Retina (tissue), 1 donor: Measurements from ENCODE around the gene CROCC.
"Not testable (repeated sequence)": the region's sequence is repeated elsewhere in the genome, so short reads cannot be mapped to it uniquely, and the experiment has no call there.

Source experiments
- DNase-seq: peaks from one replicate; pipeline ENCODE4 v3.0.0-alpha.2; 2016

CROCC gene

DNA sequence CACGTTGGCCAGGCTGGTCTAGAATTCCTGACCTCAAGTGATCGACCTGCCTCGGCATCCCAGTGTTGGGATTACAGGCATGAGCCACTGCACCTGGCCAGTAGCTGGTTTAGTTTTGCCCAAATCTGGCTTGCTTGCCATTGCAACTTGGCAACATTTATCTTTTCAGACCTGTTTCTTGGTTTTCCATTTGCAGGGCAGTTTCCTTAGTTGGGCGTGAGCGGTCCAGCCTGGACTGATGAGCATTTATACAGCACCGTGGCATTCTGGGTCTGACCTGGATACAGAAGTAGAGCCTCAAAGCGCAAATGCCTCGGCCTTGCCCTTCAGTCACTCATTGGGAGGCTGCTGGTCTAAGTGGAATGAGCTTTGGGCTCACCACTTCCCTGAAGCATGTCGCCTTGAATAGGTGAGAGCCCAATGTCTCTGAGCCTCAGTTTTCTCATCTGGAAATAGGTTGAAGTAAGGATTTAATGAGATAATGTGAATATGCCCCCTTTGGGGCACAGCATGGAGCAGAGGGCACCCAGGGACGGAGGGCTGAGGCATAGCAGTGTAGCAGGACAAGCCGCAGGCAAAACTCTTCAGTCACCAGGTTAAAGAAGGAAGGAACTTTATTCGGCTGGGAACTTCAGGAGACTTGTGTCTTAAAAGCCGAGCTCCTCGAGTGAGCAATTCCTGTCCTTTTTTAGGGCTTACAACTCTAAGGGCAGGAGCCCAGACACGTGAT, 2.6 kb upstream of the CROCC start:
- not testable (repeated sequence) for DNase-seq

- DNase-seq = no peak
These were observed 780 bp upstream of the CROCC start for GRCh38 chr1:16920951-16921350.

DNA sequence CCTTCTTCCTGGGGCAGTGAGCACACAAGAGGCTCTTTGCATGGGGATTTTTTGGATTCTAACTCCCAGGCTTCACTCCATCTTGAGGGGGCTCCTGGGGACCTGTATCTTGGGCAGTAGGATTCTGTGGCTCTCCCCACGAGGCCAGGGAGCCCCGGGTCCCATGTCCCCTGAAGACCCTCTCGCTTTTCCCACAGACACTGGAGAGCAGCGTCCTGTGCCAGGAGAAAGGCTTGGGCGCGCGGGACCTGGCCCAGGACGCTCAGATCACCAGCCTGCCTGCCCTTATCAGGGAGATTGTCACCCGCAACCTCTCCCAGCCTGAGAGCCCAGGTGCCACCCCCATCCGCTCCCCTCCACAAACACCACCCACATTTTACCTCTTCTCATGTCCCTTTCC, 735 bp downstream of the CROCC start:
- DNase-seq = no peak

- no peak for DNase-seq
These were observed 1.2 kb downstream of the CROCC start for GRCh38 chr1:16922885-16923431.

GRCh38 chr1:16924216-16924918, 2.6 kb downstream of the CROCC start:
- no peak for DNase-seq

DNA sequence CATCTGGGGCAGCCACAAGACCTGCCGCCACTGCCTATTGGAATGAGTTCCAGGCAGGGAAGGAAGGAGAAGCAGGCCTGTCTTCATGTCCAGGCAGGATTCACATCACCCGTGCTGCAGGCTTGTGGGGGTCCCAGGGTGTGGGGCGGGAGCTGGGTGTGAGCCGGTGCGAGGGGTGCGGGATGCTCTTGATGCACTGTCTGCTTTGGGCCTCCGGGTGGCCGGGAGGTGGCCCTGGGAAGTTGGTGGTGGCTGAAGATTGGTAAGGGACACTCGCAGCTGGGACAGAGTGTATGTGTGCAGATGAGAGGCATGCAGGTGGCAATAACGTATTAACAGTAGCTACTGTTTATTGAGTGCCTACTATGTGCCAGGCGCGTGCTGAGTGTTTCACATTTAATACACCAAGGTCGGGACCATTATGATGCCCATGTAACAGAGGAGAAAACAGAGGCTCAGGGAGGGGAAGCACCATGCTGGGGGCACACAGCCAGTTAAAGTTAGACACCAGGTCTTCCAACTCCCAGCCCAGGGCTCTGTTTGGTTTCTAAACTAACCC, 3.3 kb downstream of the CROCC start:
- no peak for DNase-seq

DNA sequence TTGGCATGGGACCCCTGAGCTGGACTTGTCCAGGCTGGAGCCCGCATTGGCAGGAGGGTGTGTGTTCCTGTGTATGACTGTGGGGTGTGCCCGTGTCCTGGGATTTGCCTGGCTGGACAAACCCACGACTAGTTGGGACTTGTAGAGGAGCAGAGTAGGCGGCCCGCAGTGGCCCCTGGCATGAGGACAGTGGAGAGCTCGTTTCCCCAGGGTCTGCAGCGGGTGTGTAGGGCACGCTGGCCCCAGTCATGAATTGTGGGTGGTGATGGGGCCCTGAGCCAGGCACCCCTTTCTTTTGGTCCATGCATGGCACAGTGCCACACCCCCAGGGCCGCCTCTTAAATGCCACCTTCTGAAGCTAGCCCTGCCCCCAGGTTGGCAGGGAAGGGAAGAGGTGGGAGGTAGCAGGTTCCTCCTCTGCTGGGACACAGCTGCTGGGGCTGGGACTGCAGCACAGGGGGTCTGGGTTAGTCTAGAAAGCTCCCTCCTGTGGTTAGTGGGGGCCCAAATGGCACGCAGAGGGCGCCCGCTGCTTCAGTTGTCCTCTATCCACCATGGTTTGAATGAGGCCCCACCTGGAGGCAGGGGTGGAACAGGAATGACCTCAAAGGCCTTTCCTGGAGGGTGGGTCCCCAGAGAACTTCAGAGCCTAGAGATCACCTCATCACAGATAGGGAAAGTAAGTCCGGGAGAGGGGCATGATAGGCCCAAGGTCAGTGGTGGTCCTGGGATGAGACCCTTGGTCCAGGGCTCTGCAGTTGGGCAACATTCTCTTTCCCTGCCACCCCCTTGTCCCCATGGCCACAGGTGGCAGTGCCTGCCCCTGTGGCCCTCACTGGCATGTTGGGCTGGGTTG, 4.1 kb downstream of the CROCC start:
- no peak for DNase-seq

DNA sequence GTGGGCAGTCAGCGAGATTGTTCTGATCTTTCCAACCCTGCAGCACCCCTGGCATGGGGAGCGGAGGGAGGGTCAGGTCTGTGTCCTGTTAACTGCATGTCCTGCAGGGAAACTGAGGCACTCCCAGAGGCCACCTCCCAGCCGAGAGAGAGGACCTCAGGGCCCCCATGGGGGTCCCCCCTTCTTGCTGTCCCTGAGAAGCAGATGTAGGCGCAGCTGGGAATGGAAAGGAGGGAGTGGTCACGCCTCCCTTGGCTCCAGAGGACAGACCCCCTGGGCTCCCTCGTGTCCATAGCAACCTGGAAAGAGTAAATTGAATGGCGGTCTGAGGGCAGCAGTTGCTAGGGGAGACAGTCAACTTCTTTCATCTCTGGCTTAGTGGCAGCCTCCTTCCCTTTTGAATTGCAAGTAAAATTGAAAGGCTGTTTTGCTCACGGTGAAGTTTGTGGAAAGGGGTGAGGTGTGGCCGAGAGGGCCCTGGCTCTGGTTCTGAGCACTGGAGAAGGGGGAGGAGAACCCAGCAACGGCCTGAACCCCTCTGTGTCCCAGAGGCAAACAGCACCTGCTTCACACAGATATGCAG, 4.9 kb downstream of the CROCC start:
- peak; percentile 81 for DNase-seq

- DNase-seq = no peak
These were observed 5.5 kb downstream of the CROCC start for GRCh38 chr1:16927256-16927655.

DNA sequence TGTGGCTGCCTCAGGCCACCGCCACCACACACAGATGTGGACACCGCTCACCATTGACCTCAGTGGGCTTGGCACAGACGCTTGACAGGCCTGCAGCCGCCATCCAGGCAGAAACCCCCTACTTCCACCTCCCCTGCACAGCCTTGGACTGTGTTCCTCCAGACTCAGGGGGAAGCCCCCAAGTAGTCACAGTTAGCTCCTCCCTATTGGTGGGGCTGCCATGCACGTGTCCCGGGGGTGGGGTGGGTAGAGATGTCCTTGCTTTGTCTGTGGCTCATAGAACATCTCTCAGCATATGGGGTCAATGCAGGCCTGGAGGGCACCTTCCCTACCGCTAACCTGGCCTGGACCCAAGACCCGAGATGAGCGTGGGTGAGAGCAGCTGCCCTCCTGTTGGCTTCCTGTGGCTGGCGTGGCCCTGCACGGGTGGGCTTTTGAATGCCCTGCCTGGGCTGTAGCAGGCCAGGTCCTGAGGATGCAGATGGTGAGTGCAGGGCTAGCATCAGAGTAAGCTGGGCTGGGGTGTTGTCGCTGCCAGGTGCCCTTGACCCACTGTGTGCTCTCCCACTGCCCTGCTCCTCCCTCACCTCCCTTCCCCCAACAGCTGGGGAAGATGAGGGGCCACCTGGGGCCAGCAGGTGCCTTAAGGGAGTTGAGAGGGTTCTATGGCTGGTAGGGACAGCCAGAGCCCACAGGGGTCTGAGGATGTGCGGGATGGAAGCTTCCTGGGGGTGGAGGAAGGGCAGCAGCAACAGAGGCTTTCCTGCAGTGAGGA, 6.2 kb downstream of the CROCC start:
- no peak for DNase-seq

- not testable (repeated sequence) for DNase-seq
These were observed 7.7 kb downstream of the CROCC start for GRCh38 chr1:16929146-16930041.

- DNase-seq = not testable (repeated sequence)
These were observed 9.6 kb downstream of the CROCC start for GRCh38 chr1:16931206-16931934.

DNA sequence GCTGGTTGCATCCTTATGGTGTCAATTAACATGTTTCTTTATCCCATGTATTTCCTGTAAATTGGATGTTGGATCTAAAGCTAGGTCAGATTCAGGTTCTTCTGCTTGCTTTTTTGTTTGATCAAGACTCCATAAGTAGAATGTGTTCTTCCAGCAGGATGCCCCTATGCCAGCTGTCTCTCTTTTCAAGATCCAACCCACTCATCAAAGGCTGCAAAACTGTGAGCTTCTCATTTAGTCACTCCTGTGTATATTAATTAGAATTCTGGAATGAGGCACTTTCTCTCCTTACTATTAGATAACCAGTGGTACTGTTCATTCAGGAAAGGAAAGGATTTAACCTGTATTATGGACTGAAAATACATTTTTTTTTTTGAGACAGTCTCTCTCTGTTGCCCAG, 12.2 kb downstream of the CROCC start:
- DNase-seq = not testable (repeated sequence)

DNA sequence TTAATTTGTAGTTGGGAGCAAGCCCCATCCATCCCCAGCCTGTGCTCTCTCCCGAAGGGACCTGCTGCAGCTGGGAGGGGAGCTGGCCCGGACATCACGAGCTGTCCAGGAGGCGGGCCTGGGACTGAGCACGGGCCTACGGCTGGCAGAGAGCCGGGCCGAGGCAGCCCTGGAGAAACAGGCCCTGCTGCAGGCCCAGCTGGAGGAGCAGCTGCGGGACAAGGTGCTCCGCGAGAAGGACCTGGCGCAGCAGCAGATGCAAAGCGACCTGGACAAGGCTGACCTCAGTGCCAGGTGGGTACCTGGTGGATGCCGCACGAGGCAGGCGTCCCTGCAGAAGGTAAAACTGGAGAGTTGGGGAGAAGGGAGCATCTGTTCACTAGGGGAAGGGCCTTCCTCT, 14.8 kb downstream of the CROCC start:
- DNase-seq = not testable (repeated sequence)

- no peak for DNase-seq
These were observed 16.9 kb downstream of the CROCC start for GRCh38 chr1:16938351-16939321.

DNA sequence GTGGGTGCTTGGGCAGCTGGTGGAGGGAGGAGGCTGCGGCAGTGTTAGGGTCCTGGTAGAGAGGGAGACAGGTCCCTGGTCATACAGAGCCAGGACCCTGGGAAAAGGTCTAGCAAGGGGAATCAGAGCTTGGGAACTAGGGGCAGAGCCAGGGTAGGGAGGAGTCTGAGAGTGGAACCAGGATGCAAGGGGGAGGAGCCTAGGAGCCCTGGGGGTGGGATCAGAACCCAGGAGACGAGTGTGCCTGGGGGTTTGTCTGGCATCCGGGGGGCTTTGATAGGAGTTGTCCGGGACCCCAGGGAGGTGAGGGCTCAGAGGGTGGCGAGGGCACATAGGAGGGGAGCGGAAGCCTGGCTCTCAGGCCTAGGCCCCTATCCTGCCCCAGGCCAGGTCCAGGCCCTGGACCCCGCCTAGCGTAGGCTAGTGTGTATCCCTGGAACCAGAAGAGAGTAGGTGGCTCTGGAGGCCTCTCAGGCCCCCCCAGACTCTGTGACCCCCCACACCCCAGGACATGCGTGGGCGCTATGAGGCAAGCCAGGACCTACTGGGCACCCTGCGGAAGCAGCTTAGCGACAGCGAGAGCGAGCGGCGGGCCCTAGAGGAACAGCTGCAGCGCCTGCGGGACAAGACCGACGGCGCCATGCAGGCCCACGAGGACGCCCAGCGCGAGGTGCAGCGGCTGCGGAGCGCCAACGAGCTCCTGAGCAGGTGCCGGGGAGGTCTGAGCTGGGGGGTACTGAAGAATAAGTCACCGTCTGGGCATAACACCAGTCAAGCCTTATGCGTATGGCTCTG, 17.9 kb downstream of the CROCC start:
- DNase-seq = not testable (repeated sequence)

DNA sequence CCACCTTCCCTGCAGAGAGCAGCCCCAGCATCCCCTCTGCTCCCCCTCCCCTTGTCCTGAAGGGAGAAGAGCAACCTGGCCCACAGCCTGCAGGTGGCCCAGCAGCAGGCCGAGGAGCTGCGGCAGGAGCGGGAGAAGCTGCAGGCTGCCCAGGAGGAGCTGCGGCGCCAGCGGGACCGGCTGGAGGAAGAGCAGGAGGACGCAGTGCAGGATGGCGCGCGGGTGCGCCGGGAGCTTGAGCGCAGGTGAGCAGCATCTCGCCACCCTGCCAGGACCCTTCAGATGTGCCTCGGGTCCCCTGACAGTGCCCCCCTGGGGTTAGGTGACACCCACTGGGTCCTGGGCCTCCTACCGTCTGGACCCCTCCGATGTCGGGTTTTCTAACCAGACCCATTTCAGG, 22.3 kb downstream of the CROCC start:
- no peak for DNase-seq

- not testable (repeated sequence) for DNase-seq
These were observed 23.8 kb downstream of the CROCC start for GRCh38 chr1:16945512-16945911.
